HCT116 (cell line): Measurements from ENCODE around the gene LYRM4. TPM values are rescaled to one million over a fixed set of nuclear protein-coding genes. Genes with fewer than 3 reads are reported as not detected.

Experiments used
- ATAC-seq: fragments of 200-7000 bp; cut with Tn5 transposase; 2 replicates; pipeline ENCODE4 v1.9.1; 2020; ENCODE audit warnings: mild to moderate bottlenecking, moderate library complexity
- BruUV-seq: library from RNA; stranded (reverse); fragments of 400-500 nt; replicated peaks from 2 replicates; lab custom pipeline; 2021; lab: Mats Ljungman, UMichigan
- CTCF ChIA-PET: fragments of 300-600 bp; sonication (Branson Sonifier 250); formaldehyde crosslinking; loops from one replicate; lab custom pipeline; 2021; ENCODE audit warnings: antibody characterized with exemption; lab: Charles Lee
- POLR2A ChIA-PET: fragments of 300-600, 350-600 bp; sonication (Branson Sonifier 250); formaldehyde crosslinking; loops from one replicate; lab custom pipeline; 2021; ENCODE audit warnings: antibody characterized with exemption; lab: Charles Lee
- RAD21 ChIA-PET, 2 experiments: fragments of 300-600 bp; sonication (Branson Sonifier 250); formaldehyde crosslinking; loops; one replicate each; lab custom pipeline; 2023; ENCODE audit warnings: low total read pairs in 2 of 2; ENCODE audit not compliant: uncharacterized antibody in 2 of 2, unreplicated experiment in 2 of 2, low non-redundant PET in 1 of 2; lab: Charles Lee
- DNase-seq: peaks from one replicate; pipeline ENCODE4 v3.0.0-alpha.2; 2010; ENCODE audit warnings: low read depth, low spot score
- H2AFZ ChIP-seq: fragments of 200-600 bp; shearing (Covaris generic), sonication (generic); 2 replicates; pipeline ENCODE4 v1.6.1; 2017; ENCODE audit warnings: low read depth, mixed run types, mixed read lengths, antibody characterized with exemption, low read length; ENCODE audit not compliant: poor library complexity, severe bottlenecking
- H3K27ac ChIP-seq: 2 replicates; pipeline ENCODE4 v1.5.1; 2012; ENCODE audit warnings: low read depth, low read length
- H3K27me3 ChIP-seq: fragments of 200-600 bp; sonication (generic); 2 replicates; pipeline ENCODE4 v1.6.1; 2016; ENCODE audit warnings: mixed run types, low read length, mixed read lengths; ENCODE audit not compliant: insufficient read depth
- H3K36me3 ChIP-seq, 2 experiments: fragments of 200-500 bp in 1 of 2; fragments of 200-600 bp in 1 of 2; sonication (Bioruptor generic) in 1 of 2; sonication (generic) in 1 of 2; 2 replicates each; pipeline versions ENCODE4 v1.5.1 to v1.6.1; 2014 to 2016; ENCODE audit warnings: low read length in 2 of 2, inconsistent platforms in 1 of 2, mixed read lengths in 1 of 2, mixed run types in 1 of 2; ENCODE audit not compliant: insufficient read depth in 2 of 2, control insufficient read depth in 1 of 2
- H3K4me1 ChIP-seq, 2 experiments: fragments of 200-600 bp in 1 of 2; sonication (generic) in 1 of 2; 2 replicates each; pipeline versions ENCODE4 v1.5.1 to v1.6.1; 2012 to 2017; ENCODE audit warnings: low read length in 2 of 2, inconsistent platforms in 1 of 2, mild to moderate bottlenecking in 1 of 2, mixed read lengths in 1 of 2, mixed run types in 1 of 2, moderate library complexity in 1 of 2; ENCODE audit not compliant: insufficient read depth in 2 of 2, control insufficient read depth in 1 of 2
- H3K4me2 ChIP-seq: fragments of 200-600 bp; sonication (generic); 2 replicates; pipeline ENCODE4 v1.6.1; 2017; ENCODE audit warnings: mixed run types, low read length, mixed read lengths
- H3K4me3 ChIP-seq, 2 experiments: fragments of 200-600 bp in 1 of 2; sonication (generic) in 1 of 2; replicated peaks in 1 of 2; 2 replicates each; pipeline ENCODE4 v1.5.1; 2011 to 2016; ENCODE audit warnings: low read length in 2 of 2, control low read depth in 1 of 2, low read depth in 1 of 2, mild to moderate bottlenecking in 1 of 2, mixed read lengths in 1 of 2, mixed run types in 1 of 2
- H3K79me2 ChIP-seq: fragments of 200-600 bp; sonication (generic); 2 replicates; pipeline ENCODE4 v1.6.1; 2017; ENCODE audit warnings: mild to moderate bottlenecking, mixed run types, low read length, moderate library complexity, mixed read lengths; ENCODE audit not compliant: insufficient read depth
- H3K9ac ChIP-seq: fragments of 200-600 bp; sonication (generic); 2 replicates; pipeline ENCODE4 v1.6.1; 2016; ENCODE audit warnings: low read length, mixed read lengths
- H3K9me2 ChIP-seq: fragments of 200-600 bp; sonication (generic), shearing (Covaris generic); 2 replicates; pipeline ENCODE4 v1.6.1; 2017; ENCODE audit warnings: mixed run types, mild to moderate bottlenecking, moderate library complexity; ENCODE audit not compliant: insufficient read depth
- H3K9me3 ChIP-seq, 2 experiments: fragments of 200-500 bp in 1 of 2; fragments of 200-600 bp in 1 of 2; sonication (Bioruptor generic) in 1 of 2; sonication (generic) in 1 of 2; 2 replicates each; pipeline ENCODE4 v1.6.1; 2014 to 2017; ENCODE audit warnings: low read length in 2 of 2, mixed read lengths in 2 of 2, inconsistent platforms in 1 of 2, low read depth in 1 of 2, mild to moderate bottlenecking in 1 of 2, mixed run types in 1 of 2, moderate library complexity in 1 of 2; ENCODE audit not compliant: control insufficient read depth in 1 of 2, insufficient read depth in 1 of 2
- H4K20me1 ChIP-seq: fragments of 200-600 bp; sonication (generic), shearing (Covaris generic); 2 replicates; pipeline ENCODE4 v1.6.1; 2017; ENCODE audit warnings: mixed run types, mild to moderate bottlenecking, moderate library complexity; ENCODE audit not compliant: insufficient read depth
- ATF3 ChIP-seq: IDR thresholded peaks from 2 replicates; pipeline ENCODE4 v1.6.1; 2012
- CBX3 ChIP-seq: IDR thresholded peaks from 2 replicates; pipeline ENCODE4 v1.6.1; 2012; ENCODE audit warnings: low read depth
- CEBPB ChIP-seq: IDR thresholded peaks from 2 replicates; pipeline ENCODE4 v1.6.1; 2012; ENCODE audit warnings: low read depth
- CTCF ChIP-seq, 3 experiments: fragments of 200-600 bp in 1 of 3; sonication (generic) in 1 of 3; IDR thresholded peaks in 2 of 3; conservative IDR thresholded peaks in 1 of 3; 2 replicates each; pipeline ENCODE4 v1.5.1; 2012 to 2017; ENCODE audit warnings: low read depth in 2 of 3, low read length in 2 of 3, antibody characterized with exemption in 1 of 3, borderline replicate concordance in 1 of 3, control low read depth in 1 of 3, mild to moderate bottlenecking in 1 of 3, mixed read lengths in 1 of 3, mixed run types in 1 of 3, moderate library complexity in 1 of 3; ENCODE audit not compliant: insufficient read depth in 1 of 3
- EGR1 ChIP-seq: IDR thresholded peaks from 2 replicates; pipeline ENCODE4 v1.6.1; 2012; ENCODE audit warnings: low read depth
- ELF1 ChIP-seq: IDR thresholded peaks from 2 replicates; pipeline ENCODE4 v1.6.1; 2012; ENCODE audit warnings: low read depth, borderline replicate concordance
- FOSL1 ChIP-seq: IDR thresholded peaks from 2 replicates; pipeline ENCODE4 v1.6.1; 2012; ENCODE audit warnings: low read depth
- POLR2AphosphoS5 ChIP-seq: IDR thresholded peaks from 2 replicates; pipeline ENCODE4 v1.6.1; 2011; ENCODE audit warnings: mild to moderate bottlenecking, low read depth, low read length, moderate library complexity
- REST ChIP-seq: IDR thresholded peaks from 2 replicates; pipeline ENCODE4 v1.6.1; 2012; ENCODE audit warnings: low read depth
- SP1 ChIP-seq: IDR thresholded peaks from 2 replicates; pipeline ENCODE4 v1.6.1; 2012; ENCODE audit warnings: low read depth
- ZBTB33 ChIP-seq: IDR thresholded peaks from 2 replicates; pipeline ENCODE4 v1.6.1; 2011; ENCODE audit warnings: mild to moderate bottlenecking, low read length, moderate library complexity; ENCODE audit not compliant: insufficient replicate concordance; ENCODE audit errors: extremely low read depth
- ZNF274 ChIP-seq: fragments of 200-500 bp; sonication (Bioruptor generic); IDR thresholded peaks from 2 replicates; pipeline ENCODE4 v1.6.1; 2014; ENCODE audit warnings: mild to moderate bottlenecking, low read depth, low read length, inconsistent platforms
- intact Hi-C: fragments of 100-400 bp; cut with micrococcal nuclease; formaldehyde crosslinking; loops from 2 replicates; pipeline ENCODE4 v1.10.0; 2022
- total RNA-seq: library from RNA; stranded (reverse); gene quantifications from one replicate; pipeline ENCODE4 v1.2.1, GENCODE V29; 2021; ENCODE audit not compliant: unreplicated experiment

The LYRM4 gene
- total RNA-seq, 1 experiment from 2014 or later, result 30.1 TPM

GRCh38 chr6:5277589-5277988 is 16.8 kb upstream of the LYRM4 start:
- no peak overlapping the region for H3K9ac ChIP-seq
- peaks cover 10% of the 10 kb centered on the region; the same call in 1 of the 2 replicates for H3K79me2 ChIP-seq
- ChIA-PET CTCF (no interaction called here), POLR2A (no interaction called here), RAD21 (no interaction called here)
- H3K9me2 ChIP-seq, result no peaks in the 10 kb centered on the region
- TF ChIP-seq EGR1, result no peak
- TF ChIP-seq CTCF (IDR thresholded peaks at IDR 0.05 in 2 of 3, conservative IDR thresholded peaks at IDR 0.05 in 1 of 3; ENCODE audit: borderline replicate concordance in 1 of 3, insufficient read depth in 1 of 3, low read depth in 2 of 3, low read length in 2 of 3), result no peak
- TF ChIP-seq ATF3, result no peak
- TF ChIP-seq ZBTB33, result no peak
- TF ChIP-seq ELF1, result no peak
- no peak for TF ChIP-seq SP1
- no peak for TF ChIP-seq FOSL1
- TF ChIP-seq CEBPB, result no peak
- TF ChIP-seq ZNF274, result no peak
- TF ChIP-seq POLR2AphosphoS5, result no peak
- no peak for TF ChIP-seq REST
- TF ChIP-seq CBX3, result no peak
- no peaks in the 10 kb centered on the region for H3K9me3 ChIP-seq
- no peak overlapping the region for H2AFZ ChIP-seq
- H3K36me3 ChIP-seq, result no peaks in the 10 kb centered on the region; a peak in 1 of 4 replicates
- H3K4me2 ChIP-seq, result no peak overlapping the region
- BruUV-seq, result no TSS peak
- no peak for ATAC-seq
- intact Hi-C loops, result no loop called here
- DNase-seq, result no peak
- no peaks in the 10 kb centered on the region for H4K20me1 ChIP-seq
- H3K27me3 ChIP-seq, result no peaks in the 10 kb centered on the region
- no peak overlapping the region for H3K4me3 ChIP-seq
- no peaks in the 10 kb centered on the region for H3K4me1 ChIP-seq
- H3K27ac ChIP-seq, result no peak overlapping the region
